Breast epithelium (tissue), 3 donors: ENCODE measurements around the gene TTC7B.

Source experiments
- POLR2A ChIP-seq: fragments of 450-650 bp; IDR thresholded peaks from one replicate; pipeline ENCODE4 v1.6.1; 2016; ENCODE audit warnings: antibody characterized with exemption, mild to moderate bottlenecking, moderate library complexity
- TF ChIP-seq, protein P1 (sequence below), 3 donors: fragments of 450-650 bp; IDR thresholded peaks; one replicate each; pipeline ENCODE4 v1.5.1; 2016 to 2017; ENCODE audit warnings: antibody characterized with exemption in 3 of 3, mild to moderate bottlenecking in 3 of 3, moderate library complexity in 3 of 3

DNA sequence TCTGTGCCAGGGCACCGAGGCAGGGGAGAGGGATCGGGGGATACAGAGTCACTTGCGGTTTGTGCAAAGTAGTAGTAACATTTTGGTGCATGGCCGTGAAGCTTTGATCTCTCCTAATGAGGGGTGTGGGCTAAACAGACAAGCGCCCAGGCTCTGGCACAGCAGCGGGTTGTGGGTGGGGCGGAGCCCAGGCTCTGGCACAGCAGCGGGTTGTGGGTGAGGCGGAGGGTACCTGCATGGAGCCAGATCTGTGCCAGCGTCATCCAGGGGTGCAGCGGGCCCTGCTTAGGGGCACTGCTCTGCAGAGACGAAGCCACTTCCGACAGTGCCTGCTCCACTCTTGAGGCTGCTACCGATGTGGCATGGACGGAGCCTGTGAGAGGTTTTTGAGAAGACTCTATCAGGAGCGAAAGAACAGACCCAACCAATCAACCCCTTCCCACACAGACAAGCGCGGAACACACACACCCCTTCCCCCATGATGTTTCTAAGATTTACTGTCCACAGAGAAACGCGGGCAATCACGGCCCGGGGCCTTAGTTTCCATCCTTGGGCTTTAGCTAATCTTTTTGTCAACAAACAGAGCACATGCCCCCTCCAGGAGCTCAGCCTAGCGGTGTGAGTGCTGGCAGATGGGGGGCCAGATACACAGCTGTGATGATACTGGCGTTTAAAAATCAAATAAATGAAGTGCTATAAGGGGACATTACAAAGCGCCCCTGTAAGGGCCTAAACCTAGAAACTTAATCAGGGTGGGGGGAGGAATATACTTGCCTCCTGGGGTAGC lies 222.8 kb downstream of the TTC7B start:
- TF ChIP-seq, protein P1, sequence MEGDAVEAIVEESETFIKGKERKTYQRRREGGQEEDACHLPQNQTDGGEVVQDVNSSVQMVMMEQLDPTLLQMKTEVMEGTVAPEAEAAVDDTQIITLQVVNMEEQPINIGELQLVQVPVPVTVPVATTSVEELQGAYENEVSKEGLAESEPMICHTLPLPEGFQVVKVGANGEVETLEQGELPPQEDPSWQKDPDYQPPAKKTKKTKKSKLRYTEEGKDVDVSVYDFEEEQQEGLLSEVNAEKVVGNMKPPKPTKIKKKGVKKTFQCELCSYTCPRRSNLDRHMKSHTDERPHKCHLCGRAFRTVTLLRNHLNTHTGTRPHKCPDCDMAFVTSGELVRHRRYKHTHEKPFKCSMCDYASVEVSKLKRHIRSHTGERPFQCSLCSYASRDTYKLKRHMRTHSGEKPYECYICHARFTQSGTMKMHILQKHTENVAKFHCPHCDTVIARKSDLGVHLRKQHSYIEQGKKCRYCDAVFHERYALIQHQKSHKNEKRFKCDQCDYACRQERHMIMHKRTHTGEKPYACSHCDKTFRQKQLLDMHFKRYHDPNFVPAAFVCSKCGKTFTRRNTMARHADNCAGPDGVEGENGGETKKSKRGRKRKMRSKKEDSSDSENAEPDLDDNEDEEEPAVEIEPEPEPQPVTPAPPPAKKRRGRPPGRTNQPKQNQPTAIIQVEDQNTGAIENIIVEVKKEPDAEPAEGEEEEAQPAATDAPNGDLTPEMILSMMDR (IDR thresholded peaks at IDR 0.05) = no peak
- no peak for TF ChIP-seq POLR2A
